Measurements from ENCODE around the gene L2HGDH.

L2HGDH gene

DNA sequence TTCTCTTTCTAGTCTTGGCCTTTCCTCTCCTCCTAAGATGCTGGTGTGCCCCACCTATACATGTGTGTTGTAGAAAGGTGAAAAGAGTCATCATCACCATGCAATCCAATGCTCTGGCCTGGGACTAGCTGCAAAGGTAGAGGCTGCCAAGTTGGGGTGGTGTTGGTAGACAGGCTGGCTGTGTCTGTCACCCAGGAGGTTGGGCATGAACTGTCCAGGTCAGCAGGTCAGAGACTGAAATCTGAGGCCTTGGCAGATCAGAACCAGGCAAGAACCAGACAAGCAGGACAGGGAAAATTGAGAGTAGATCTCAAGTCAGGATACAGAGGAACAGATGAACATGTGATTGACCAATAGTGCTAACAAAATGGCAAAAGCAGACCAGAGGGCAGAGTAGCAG is 26.2 kb downstream of the L2HGDH start:
- DNase-seq, result no peak

DNA sequence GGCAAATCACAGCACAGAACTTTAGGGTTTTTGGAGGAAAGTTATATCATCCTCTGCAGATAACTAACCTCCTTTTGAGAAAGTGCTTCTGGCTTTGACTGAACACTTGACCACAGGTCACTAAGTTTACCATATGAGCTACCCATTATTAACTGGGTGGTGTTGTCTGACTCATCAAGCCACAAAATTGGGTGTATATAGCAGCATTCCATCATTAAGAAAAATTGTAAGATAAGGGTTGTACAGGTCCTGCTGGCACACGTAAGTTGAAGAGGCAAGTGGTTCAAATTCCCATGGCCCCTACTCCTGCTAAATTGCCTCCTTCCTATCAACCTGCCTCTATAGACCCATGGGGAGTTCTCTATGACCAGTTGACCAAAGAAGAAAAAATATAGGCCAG is 39.5 kb downstream of the L2HGDH start:
- no peak for DNase-seq

DNA sequence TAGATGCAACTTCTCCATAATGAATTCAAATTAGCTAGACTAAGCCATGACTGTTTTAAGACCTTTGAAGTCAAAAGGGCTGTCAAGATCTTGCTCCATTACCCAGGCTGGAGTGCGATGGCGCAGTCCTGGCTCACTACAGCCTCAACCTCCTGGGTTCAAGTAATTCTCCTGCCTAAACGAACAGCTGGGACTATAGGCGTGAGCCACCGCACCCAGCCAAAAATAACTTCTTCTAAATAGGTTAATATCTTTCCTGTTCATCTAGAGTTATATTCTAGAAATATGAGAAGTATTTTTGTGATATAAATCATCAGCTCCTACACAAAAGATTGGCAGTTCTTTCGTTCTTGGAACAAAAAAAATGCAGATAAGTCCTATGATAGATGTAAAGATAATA is 41.1 kb downstream of the L2HGDH start:
- DNase-seq, result no peak

DNA sequence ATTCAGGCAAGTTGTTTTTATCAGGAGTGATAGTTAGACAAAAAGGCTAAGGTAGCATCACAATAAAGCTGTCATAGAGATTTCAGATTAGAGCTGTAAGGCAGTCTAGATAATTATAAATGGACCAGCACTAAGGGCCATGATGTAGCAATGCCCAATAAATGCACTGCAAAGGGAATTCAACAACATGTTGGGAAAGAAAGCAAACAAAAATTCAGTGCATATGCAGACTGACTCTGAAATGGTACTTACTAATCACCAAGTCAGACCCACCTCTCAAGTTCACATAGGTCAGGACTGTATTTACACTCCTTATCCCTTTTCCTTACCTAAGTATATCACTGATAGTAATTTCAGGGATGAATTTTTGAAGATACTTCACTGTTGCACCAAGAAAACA is 47.0 kb downstream of the L2HGDH start:
- no peak for DNase-seq

DNA sequence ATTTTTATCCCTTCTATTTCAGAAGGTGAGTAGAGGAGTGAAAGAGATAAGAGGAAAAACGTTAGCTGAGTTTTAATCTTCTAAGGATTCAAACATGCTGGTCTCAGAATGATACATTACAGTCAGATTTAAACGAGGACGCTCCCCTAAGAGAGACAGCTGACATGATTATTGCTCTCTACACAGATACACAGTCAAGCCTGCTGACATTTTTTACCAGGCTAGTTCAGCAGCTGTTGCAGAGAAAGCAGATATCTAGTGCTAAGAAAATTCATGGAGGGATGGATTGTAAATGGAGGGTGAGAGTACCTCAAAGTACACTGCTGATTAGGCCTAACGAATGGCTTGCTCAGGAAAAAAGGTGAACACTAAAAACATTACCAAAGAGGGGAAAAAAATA is 48.7 kb downstream of the L2HGDH start:
- no peak for DNase-seq

DNA sequence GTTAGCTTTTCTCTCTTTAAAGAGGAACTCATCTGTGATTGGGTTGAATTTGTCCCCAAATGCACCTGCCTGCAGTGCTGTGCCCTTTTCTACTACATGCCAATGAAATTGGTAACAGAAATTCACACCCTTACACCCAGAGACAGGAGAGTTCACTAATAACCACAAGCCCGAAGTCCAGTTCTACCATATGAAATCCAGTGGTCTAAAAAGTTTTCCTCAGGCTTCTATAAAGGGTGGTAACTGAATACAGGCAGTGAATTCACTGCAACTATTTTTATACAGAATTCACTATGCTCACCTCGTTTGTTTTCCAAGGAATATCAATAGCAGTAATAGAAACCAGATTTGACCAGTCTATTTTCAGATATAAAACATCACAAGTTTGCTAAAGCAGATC is 49.2 kb downstream of the L2HGDH start:
- DNase-seq, result no peak

DNA sequence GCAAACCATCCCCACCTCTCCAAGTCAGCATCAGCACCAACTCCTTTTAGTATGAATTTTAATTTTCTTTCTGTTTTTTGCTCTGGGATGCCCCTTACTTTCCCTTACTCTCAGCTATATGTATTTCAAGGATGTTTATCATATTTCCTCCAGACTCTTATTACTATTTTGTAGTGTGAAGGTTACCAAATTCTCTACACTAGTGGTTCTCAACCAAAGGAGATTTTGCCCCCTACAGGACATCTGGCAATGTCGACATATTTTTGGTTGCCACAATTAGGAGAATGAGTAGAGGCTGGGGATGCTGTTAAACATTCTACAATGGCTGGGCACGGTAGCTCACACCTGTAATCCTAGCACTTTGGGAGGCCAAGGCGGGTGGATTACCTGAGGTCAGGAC is 51.5 kb downstream of the L2HGDH start:
- peak; percentile 49 for DNase-seq

DNA sequence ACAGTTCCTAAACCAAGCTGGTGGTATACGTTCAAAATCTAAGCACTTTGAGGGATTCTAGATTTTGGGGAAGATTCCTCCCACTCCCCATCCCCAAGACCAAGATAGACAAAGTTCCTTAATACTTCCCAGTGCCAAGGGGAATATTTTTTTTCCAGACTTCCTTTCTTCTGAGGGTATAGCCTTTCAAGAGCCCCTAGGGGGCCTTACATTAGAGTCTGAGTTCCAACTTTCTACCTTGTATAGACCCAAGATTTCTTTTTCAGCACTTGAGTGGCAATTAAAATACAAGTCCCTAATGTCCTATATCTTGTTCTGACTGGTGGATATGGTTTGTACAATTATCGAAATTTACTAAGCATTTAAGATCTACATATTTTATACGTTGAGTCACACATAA is 52.0 kb downstream of the L2HGDH start:
- no peak for DNase-seq

DNA sequence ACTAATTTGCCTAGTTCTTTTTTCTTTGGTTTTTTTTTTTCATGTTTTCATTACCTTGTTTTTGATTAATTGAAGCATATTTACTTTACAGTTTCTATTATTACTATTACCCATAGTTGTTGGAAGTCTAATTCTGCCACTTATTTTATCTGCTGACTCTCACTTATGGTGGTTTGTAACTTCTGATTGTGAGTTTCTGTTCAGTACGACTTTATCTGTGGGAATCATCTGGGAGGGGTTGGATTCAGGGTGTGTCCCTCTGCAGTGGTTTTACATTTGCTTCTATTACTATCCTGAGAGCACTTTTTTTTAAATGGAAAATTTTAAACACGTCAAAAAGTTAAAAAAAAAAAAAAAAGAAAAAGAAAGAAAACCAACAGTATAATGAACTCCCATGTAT is 54.3 kb downstream of the L2HGDH start:
- DNase-seq, result no peak

DNA sequence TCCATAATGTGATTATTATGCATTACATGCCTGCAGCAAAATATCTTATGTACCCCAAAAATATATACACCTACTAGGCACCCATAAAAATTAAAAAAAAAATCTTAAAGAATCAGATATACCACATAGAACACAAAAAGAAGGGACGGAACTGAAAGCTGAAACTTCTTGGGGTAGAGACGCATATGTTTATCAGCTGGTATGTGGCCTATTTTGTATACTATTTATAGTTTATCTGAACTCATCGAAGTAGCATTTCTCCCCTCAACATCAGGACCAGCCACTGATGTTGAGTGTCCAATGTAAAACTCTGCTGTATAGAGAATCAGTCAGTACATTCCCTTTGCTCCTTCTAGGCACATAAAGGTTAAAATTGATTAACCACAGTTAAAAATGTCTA is 57.8 kb downstream of the L2HGDH start:
- DNase-seq, result no peak

DNA sequence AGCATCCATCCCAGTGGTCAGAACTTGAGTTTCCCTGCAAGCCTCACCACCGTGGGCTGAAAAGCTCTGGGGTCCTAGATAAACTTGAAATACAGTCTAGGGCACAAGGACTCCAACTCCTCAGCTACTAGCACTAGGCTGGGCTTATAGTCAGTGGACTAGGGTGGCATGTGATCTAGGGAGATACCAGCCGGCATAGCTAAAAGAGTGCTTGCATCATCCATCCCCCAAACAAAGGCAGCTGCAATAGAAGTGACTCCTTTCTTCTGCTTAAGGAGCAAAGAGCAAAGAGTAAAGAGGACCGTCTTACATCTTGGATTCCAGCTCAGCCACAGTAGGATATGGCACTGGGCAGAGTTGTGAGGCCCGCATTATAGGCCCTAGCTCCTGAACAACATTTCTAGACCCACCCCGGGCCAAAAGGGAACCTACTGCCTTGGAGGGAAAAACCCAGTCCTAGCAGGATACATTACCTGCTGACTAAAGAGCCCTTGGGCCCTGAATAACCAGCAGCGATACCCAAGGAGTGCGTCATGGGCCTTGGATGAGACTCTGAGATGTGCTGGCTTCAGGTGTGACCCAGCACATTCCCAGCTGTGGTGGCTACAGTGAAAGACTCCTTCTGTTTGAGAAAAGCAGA is 62.8 kb downstream of the L2HGDH start:
- no peak for DNase-seq

DNA sequence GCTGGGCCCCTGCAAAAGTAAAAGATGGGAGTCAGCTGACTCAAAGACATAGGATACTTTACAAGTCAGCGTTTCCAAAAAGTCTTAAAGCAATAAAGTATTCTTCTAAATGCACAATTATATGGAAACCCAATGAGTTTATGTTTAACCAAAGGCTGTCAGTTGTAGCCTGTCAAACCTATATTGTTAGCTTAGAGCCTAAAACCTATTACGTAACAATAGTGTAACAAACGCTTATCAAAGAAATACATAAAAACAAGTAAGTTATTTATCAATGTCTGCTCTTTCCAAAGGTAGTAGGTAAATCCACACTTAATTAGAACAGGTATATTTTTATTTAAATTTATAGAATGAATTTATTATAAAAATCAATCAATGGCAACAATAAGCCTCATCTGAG is 64.8 kb downstream of the L2HGDH start:
- no peak for DNase-seq

DNA sequence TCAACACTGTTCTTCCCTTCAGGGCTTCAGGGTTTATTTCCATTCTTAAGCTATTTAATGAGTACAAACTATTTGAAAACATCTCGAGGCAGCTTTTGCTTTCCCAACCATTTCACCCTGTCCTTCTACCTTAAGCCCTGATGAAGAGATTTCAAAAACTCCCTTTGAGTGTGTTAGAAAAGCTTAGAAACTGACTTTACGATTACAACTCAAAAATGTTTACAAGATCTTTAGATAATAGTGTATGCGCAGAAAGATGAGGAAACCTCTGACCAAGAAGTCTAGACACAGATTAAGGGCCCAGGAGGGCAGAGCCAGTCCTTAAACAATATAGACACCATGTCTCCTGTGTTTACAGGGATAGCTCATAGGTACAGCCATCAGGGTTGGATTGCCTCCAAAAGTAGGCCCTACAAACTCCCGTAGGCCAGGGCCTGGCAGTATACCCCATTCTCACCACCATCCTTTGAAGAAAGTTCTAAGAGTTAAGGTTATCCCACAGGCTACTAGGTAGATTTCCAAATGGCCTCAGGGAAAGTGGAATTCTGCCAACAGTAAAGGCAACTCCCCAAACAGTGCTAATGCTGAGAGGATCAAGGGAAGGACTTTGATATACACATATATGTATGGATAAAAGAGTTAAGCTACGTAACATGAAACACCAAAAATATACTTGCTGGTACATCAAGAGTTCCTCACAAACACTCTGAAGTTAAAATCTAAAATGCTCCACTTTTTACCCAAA is 69.3 kb downstream of the L2HGDH start:
- no peak for DNase-seq

DNA sequence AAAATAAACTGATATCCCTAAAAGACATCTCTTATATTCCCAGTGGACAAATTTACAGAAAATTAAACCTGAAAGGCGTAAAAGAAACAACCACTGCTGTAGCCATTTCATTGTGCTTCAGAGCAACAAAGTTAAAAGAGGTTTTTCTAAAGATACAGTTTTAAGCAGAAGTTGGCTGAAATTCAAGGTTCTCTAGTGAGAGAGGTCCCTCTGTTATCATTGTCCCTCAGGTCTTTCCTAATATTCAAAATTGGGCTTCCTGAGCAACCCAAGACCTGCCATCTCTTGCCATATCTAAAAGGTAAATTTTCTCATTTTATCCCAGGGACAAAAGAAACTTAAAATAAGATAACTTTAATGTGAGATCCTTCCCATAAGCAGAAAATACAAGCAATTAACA is 69.9 kb downstream of the L2HGDH start:
- no peak for DNase-seq

DNA sequence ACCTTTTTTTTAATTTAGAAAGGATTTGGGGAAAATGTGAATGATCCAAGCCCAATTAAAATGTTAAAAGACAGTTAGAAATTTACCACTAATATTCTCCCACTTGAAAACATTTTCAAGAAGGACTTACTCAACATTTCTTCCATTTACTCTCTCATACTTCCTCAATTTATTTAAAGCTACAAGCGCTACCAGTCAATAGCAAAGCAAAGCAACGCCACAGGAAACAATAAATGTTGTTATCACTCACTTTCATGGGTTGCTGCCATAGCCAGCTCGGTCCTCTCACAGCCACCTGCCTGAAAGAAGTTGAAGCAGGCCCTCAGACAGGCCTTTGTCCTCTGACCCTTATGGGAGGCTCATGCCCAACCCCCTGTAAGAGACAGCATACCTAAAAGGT is 74.6 kb downstream of the L2HGDH start:
- DNase-seq, result no peak

DNA sequence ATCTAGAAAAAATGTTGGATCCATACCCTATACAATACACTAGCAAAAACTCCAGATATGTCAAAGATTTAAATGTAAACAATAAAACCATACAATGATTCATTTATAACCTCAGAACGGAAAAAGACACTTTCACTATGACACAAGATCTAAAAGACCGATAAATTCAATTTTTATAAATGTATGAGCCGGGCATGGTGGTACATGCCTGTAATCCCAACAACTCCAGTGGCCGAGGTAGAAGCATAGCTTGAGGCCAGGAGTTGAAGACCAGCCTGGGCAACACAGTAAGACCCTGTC is 78.1 kb downstream of the L2HGDH start:
- peak; percentile 76 for DNase-seq

DNA sequence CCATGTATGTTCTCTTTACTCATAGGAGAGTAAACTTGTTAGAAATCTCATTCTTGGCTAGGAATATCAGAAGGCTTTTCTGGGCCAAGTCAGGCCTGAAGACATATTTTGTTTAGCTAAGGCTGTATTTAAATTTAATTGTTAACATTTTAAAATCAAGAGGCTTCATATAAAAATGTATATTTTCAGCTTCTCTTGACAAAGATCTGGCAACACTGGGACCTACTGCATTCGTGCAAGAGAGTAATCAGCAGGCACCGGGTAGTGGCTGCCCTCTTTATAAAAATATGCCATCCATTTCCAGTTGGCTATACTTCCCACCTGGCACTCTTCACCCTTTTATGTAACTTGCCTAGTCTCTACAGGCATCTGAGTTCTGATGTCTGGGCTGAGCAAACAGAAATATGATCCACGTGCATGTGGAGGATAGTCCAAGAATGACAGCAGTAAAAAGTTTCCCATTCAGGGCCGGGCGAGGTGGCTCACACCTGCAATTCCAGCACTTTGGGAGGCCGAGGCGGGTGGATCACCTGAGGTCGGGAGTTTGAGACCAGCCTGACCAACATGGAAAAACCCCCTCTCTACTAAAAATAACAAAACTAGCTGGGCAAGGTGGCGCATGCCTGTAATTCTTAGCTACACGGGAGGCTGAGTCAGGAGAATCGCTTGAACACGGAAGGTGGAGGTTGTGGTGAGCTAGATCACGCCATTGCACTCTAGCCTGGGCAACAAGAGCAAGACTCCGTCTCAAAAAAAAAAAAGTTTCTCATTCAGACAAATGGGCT is 78.7 kb downstream of the L2HGDH start:
- no peak for DNase-seq

DNA sequence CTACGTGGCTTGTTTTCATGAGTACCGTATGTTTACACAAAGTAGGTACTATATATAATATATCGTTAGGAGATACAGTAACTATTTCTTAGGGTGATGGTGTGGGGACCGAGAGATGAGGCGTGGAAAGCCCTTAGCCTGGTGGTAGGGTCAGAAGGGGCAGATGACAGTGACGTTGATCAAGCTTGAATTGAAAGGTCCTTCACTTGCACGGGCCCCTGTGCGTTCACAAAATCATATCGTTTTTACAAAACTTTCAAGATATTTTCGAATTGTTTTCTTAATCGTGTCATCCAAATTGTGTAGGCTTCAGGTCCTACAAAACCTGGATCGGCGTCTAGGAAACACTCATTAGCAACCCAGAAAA is 79.8 kb downstream of the L2HGDH start:
- no peak for DNase-seq

DNA sequence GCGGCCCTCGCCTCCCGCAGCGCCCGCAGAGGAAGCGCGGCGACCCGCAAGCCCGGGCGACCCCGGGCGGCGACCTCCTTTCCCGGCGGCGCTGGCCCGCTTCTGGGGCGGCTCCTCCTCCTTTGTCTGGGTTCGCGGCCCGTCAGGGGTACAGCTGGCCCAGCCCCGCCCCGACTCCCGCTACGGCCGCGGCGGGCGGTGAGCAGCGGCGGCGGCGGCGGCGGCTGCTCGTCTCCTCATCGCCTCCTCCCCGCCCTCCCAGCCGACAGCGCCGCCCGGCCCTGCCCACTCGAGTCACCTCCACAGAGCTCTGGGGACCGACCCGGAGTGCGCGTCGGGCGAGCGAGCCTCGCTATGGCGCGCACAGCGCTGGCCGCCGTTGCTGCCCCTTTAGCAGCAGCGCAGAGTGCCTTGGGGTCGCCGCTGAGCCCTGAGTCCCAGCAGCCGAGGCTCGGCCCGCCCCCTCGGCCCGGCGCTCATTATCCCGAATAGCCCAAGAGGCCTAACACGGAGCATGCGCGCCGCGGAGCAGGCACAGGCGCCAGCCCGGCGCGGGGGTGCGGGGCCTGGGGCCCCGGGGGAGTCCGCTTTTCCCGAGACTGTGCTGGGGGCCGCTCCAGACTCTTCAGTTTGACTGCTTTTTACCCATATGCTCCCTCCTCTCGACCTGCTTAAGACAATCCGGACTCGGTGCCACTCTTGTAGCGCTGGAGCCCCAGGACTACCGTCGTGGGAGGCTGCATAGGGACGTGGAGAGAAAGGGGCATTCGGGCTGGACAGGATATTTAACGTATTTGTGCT is 80.4 kb downstream of the L2HGDH start, which contains the start of gene SOS2:
TSS of gene SOS2 (minus strand) at position 104 of the 801 bp plus-strand sequence. CDS start 295 bp downstream, outside the sequence.
- peak; percentile 82 for DNase-seq

DNA sequence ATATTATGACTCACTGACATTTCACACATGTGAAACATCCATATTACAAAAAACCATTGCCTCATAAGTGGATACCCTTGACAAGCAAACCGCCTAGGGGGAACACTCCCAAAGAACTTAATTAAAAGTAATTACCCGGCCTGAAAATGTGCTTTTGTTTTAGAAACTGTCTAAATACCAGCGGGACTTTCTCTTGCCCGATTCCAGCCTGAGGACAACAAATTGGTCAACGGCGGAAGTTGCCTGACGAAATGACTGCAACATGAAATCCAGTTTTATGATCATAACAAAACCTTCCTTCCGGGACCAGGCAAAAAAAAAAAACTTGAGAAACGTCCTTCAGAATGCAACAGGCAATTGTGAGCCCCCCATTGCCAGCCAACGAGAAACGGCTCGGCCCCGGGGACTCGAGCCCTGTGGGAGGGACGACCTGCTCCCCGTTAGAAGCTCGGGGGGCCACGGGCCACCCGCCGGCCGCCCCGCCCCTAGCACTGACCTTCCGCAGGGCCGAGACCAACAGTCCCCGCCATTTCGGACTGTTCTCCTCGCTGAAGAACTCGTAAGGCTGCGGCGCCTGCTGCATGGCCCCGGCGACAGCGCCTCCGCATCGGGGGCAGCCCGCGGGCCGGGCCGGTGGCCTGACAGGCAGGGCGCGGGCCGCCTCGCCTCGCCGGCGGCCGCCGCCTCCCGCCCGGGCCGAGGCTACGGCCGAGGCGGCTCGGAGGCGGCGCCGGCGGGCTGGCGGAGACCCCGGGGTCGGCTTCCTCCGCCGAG is 81.1 kb downstream of the L2HGDH start:
- DNase-seq, result peak; percentile 66

DNA sequence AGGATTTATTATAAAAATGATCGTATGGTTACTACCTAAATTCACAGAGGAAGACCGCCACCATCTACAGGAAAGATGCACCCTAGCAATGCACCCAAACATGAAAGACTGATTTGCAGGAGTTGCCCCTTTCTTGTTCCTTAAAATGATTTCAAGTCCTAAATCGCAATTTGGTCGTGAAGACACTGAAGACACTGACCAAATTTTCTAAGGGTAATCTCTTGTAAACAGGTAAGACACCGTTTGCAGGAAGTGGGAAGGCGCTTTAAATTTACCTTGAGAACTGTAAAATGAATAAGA is 81.7 kb downstream of the L2HGDH start:
- peak; percentile 60 for DNase-seq

DNA sequence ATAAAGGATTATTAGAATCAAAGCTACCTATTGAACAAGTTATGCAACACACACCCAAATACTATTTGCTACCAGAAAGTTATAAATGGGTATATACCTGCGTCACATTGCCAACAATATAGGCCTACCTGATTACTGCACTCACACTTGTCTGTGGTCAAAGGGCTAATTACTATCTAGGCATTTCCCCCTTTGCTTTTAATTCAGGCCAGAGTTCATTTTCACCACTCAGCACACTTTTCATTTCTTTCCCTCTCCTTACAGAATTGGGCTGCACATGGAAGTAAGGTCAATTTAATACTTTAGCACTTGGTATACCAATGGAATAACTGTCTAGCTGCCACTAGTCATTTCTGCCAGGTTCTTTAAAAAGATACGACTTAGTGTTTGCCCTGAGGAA is 82.3 kb downstream of the L2HGDH start:
- DNase-seq, result no peak

DNA sequence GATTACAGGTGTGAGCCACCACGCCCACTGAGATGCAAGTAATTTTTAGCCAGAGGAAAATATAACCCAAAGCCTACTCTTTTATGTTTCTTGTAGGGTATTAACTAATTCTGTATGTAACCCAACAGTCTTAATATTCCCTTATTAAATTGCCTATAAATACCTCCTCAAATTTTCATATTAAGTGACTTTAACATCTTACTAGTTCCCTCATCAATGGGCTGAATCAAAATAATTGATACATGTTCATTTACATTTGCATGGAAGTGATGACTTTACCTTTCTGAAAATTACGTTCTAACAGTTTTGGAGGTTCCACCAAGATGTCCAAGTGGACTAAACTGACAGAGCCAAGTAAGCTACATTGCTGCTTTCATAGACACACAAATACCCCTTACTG is 83.7 kb downstream of the L2HGDH start:
- no peak for DNase-seq
